ENCODE results near the gene KCNK5.

Gene KCNK5

GRCh38 chr6:39166189-39166911, 62.9 kb downstream of the KCNK5 start:
- TF ChIP-seq CTCF (IDR thresholded peaks at IDR 0.05): peak; percentile 94
- no peaks in the 10 kb centered on the region for H3K79me2 ChIP-seq
- no peaks in the 10 kb centered on the region for H3K9me3 ChIP-seq (ENCODE audit: control insufficient read depth, low read length)
- H3K4me1 ChIP-seq: no peaks in the 10 kb centered on the region
- H3K27me3 ChIP-seq (ENCODE audit: control insufficient read depth, insufficient read depth, low read length): no peaks in the 10 kb centered on the region
- no peak overlapping the region for H3K27ac ChIP-seq
- H3K4me3 ChIP-seq (ENCODE audit: low read depth, low read length): no peak overlapping the region
- no peaks in the 10 kb centered on the region for H3K36me3 ChIP-seq (ENCODE audit: control insufficient read depth, insufficient read depth, low read length)
- H3K9ac ChIP-seq: no peak overlapping the region
- H2AFZ ChIP-seq: no peak overlapping the region
- H3K4me2 ChIP-seq (ENCODE audit: low read length): no peak overlapping the region

DNA sequence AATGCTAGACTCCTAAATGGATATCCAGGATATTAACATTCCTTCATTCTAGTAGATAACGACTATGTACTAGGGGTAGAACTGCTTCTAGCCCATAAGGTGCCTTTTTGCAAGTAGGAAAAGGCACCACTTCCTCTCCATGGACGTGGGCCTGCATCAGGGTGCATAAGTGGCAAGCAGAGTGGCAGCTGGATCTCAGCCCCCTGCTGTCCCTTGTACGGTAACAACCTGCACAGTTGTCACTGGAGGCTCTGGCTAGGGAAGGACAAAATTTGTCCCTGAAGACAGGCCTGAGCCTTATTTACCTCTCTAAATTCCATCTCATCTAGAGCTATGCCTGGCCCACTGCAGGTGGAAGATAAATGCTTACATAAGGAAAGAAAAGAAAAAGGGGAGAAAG, 71.8 kb downstream of the KCNK5 start:
- no peak overlapping the region for H3K4me3 ChIP-seq (ENCODE audit: low read depth, low read length)
- TF ChIP-seq CTCF (IDR thresholded peaks at IDR 0.05): no peak
- H3K4me1 ChIP-seq: no peaks in the 10 kb centered on the region
- no peak overlapping the region for H3K27ac ChIP-seq
- H3K4me2 ChIP-seq (ENCODE audit: low read length): no peak overlapping the region
- H3K27me3 ChIP-seq (ENCODE audit: control insufficient read depth, insufficient read depth, low read length): no peaks in the 10 kb centered on the region
- no peak overlapping the region for H3K9ac ChIP-seq
- no peaks in the 10 kb centered on the region for H3K9me3 ChIP-seq (ENCODE audit: control insufficient read depth, low read length)
- H3K36me3 ChIP-seq (ENCODE audit: control insufficient read depth, insufficient read depth, low read length): no peaks in the 10 kb centered on the region
- H2AFZ ChIP-seq: no peak overlapping the region
- H3K79me2 ChIP-seq: no peaks in the 10 kb centered on the region

DNA sequence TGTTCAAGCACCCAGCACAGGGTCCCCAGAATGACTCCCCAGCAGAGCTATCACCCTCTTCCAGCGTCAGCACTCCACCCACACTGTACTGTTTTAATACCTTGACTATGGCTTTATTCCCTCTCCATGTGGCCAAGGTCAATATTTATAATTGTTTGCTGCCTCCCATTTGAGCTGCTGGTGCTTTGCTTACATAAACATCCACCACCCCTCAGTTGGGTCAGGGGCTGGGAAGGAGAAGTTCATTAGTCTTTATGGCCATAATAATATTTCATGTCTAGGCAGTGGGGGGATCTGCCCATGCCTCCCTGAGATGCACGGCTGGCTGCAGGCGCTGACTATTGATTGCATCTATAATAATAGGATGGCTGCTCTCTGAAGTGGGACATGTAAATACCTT, 72.5 kb downstream of the KCNK5 start:
- no peak overlapping the region for H3K27ac ChIP-seq
- no peaks in the 10 kb centered on the region for H3K9me3 ChIP-seq (ENCODE audit: control insufficient read depth, low read length)

GRCh38 chr6:39154705-39155104, 74.6 kb downstream of the KCNK5 start:
- TF ChIP-seq CTCF (IDR thresholded peaks at IDR 0.05): no peak
- Histone ChIP-seq H3K36me3 (ENCODE audit: control insufficient read depth, insufficient read depth, low read length) (no peaks in the 10 kb centered on the region), H3K9ac (no peak overlapping the region), H3K79me2 (no peaks in the 10 kb centered on the region), H3K4me2 (ENCODE audit: low read length) (no peak overlapping the region), H3K9me3 (ENCODE audit: control insufficient read depth, low read length) (no peaks in the 10 kb centered on the region), H3K4me1 (peaks cover 4% of the 10 kb centered on the region), H3K4me3 (ENCODE audit: low read depth, low read length) (no peak overlapping the region), H2AFZ (no peak overlapping the region), H3K27ac (no peak overlapping the region), H3K27me3 (ENCODE audit: control insufficient read depth, insufficient read depth, low read length) (no peaks in the 10 kb centered on the region)

More for the DNA sequence above, 72.5 kb downstream of the KCNK5 start:
- Histone ChIP-seq H2AFZ (no peak overlapping the region), H3K4me1 (no peaks in the 10 kb centered on the region), H3K4me2 (ENCODE audit: low read length) (no peak overlapping the region), H3K27me3 (ENCODE audit: control insufficient read depth, insufficient read depth, low read length) (no peaks in the 10 kb centered on the region), H3K79me2 (no peaks in the 10 kb centered on the region), H3K36me3 (ENCODE audit: control insufficient read depth, insufficient read depth, low read length) (no peaks in the 10 kb centered on the region), H3K4me3 (ENCODE audit: low read depth, low read length) (no peak overlapping the region), H3K9ac (no peak overlapping the region)
- TF ChIP-seq CTCF (IDR thresholded peaks at IDR 0.05): no peak

Measured in parathyroid adenoma (tissue), 2 donors.